Central memory CD8-positive, alpha-beta T cell (primary cell): Measurements from ENCODE around the gene HEMGN.
A peak's percentile ranks its signal among the peaks of the same experiment; 100 is the strongest.

Experiments
- ATAC-seq: fragments of 150-1000 bp; cut with Tn5 transposase; replicated peaks from 2 replicates; pipeline ENCODE4 v1.10.0; 2022; ENCODE audit warnings: mild to moderate bottlenecking, moderate FRiP score, moderate number of reproducible peaks; ENCODE audit not compliant: poor library complexity, severe bottlenecking; ENCODE audit errors: extremely low read depth
- DNase-seq, 2 donors: peaks; one replicate each; pipeline ENCODE4 v3.0.0; 2021; ENCODE audit warnings: low spot score in 2 of 2
- H3K27ac Mint-ChIP-seq: one replicate; pipeline ENCODE4 v1.8.0; 2022; ENCODE audit warnings: low read depth, mild to moderate bottlenecking, moderate library complexity, mixed read lengths
- H3K27me3 Mint-ChIP-seq: one replicate; pipeline ENCODE4 v1.8.0; 2022; ENCODE audit warnings: mixed read lengths
- H3K36me3 Mint-ChIP-seq: one replicate; pipeline ENCODE4 v1.8.0; 2022; ENCODE audit warnings: mild to moderate bottlenecking, moderate library complexity, mixed read lengths; ENCODE audit not compliant: insufficient read depth
- H3K4me1 Mint-ChIP-seq: one replicate; pipeline ENCODE4 v1.8.0; 2022; ENCODE audit warnings: mixed read lengths
- H3K4me3 Mint-ChIP-seq: one replicate; pipeline ENCODE4 v1.8.0; 2022; ENCODE audit warnings: mild to moderate bottlenecking, moderate library complexity, mixed read lengths
- H3K9me3 Mint-ChIP-seq: one replicate; pipeline ENCODE4 v1.8.0; 2022; ENCODE audit warnings: mixed read lengths

HEMGN gene

DNA sequence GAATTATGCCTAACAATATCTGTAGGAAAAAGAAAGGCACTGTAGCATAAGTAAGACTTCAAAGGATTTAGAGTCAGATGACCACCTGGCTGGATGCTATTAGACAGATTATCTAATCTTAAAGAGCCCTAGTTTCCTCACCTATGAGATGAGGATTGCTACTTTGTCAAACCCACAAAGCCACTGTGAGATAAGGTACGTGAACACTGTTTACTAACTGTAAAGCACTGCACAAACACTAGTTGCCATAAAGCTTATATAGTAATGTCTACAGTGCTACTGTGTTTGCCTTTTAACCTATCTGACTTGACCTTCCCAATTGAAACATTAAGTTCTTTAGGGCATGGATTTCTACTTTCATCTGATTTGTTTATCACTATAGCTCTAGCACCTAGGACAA, 26.0 kb downstream of the HEMGN start:
- Mint-ChIP-seq H3K27ac (peak overlapping the region; percentile 80), H3K27me3 (no peaks in the 10 kb centered on the region), H3K4me3 (no peak overlapping the region), H3K36me3 (peaks cover 55% of the 10 kb centered on the region), H3K9me3 (no peaks in the 10 kb centered on the region), H3K4me1 (peaks cover 47% of the 10 kb centered on the region)
- peak; percentile 56 for ATAC-seq
- no peak for DNase-seq

DNA sequence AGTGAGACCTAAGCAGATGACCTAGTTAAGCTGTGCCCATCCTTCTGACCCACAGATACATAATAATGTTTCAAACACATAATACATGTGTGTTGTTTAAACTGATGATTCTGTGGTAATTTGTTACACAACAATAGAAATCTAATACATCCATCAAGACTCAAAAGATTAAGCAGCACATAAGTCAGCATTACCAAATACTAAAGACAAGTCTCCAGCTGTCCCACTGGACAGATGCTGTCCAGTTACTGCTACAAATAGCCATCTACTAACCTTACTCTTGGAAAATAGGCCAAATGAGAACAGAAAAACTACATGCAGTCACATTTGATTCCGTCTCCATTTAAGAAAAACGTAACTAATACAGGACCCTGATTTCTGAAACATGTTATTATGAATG, 26.4 kb downstream of the HEMGN start:
- ATAC-seq, result no peak
- Mint-ChIP-seq H3K9me3 (no peaks in the 10 kb centered on the region), H3K4me3 (no peak overlapping the region), H3K4me1 (peaks cover 45% of the 10 kb centered on the region), H3K27ac (peak overlapping the region; percentile 80), H3K27me3 (no peaks in the 10 kb centered on the region), H3K36me3 (peaks cover 52% of the 10 kb centered on the region)
- DNase-seq, result no peak

GRCh38 chr9:97910357-97910756, 27.6 kb downstream of the HEMGN start:
- no peaks in the 10 kb centered on the region for H3K9me3 Mint-ChIP-seq
- H3K27ac Mint-ChIP-seq, result peak overlapping the region; percentile 80
- peaks cover 55% of the 10 kb centered on the region for H3K4me1 Mint-ChIP-seq
- peaks cover 49% of the 10 kb centered on the region for H3K36me3 Mint-ChIP-seq
- ATAC-seq (peak; percentile 54), DNase-seq (no peak)
- H3K4me3 Mint-ChIP-seq, result peak overlapping the region; percentile 35
- no peaks in the 10 kb centered on the region for H3K27me3 Mint-ChIP-seq

GRCh38 chr9:97908705-97909104, 29.3 kb downstream of the HEMGN start:
- no peaks in the 10 kb centered on the region for H3K27me3 Mint-ChIP-seq
- H3K36me3 Mint-ChIP-seq, result peaks cover 46% of the 10 kb centered on the region
- no peak for ATAC-seq
- peaks cover 66% of the 10 kb centered on the region for H3K4me1 Mint-ChIP-seq
- no peak overlapping the region for H3K4me3 Mint-ChIP-seq
- no peak for DNase-seq
- H3K9me3 Mint-ChIP-seq, result no peaks in the 10 kb centered on the region
- peak overlapping the region; percentile 95 for H3K27ac Mint-ChIP-seq

DNA sequence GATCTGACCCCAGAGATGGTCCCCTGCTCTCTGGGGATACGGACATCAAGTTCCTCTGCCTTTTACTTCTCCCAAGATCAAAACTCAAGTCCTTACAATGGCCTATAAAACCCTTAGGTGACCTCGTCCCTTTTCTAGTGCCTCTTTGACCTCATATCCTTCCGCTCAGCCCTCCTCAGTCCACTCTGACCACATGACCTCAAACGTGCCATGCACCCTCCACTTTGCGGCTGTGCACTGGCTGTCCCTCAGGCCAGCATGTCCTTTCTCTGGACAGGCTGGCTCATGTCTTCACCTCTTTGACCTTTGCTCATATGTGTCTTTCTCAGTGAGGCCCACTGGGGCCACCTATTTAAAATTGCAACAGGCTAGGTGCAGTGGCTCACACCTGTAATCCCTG, 30.3 kb downstream of the HEMGN start:
- DNase-seq (no peak), ATAC-seq (no peak)
- H3K27me3 Mint-ChIP-seq, result no peaks in the 10 kb centered on the region
- no peaks in the 10 kb centered on the region for H3K9me3 Mint-ChIP-seq
- peak overlapping the region; percentile 95 for H3K27ac Mint-ChIP-seq
- peaks cover 64% of the 10 kb centered on the region for H3K4me1 Mint-ChIP-seq
- H3K36me3 Mint-ChIP-seq, result peaks cover 38% of the 10 kb centered on the region
- H3K4me3 Mint-ChIP-seq, result peak overlapping the region; percentile 59

DNA sequence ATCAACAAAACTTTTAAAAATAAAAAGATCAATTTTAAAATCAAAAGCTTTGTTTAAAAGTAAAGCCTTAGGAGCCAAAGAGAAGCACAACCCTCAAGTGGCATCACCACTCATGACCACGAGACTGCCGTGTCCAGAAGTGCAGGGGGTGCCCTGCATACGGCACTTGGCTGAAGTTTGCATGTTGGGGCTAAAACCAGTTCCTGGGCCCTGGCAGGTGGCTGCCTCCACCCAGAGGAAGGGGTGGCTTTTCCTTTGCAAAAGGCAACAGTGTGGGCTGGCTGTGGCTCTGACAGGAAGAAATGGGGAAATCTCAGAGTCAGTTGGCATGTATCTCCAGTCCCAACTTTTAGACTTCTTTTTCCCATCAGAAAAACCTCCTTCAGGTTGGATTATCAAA, 30.9 kb downstream of the HEMGN start:
- Mint-ChIP-seq H3K4me1 (peaks cover 58% of the 10 kb centered on the region), H3K9me3 (no peaks in the 10 kb centered on the region), H3K27me3 (no peaks in the 10 kb centered on the region), H3K27ac (peak overlapping the region; percentile 95), H3K4me3 (peak overlapping the region; percentile 76), H3K36me3 (peaks cover 40% of the 10 kb centered on the region)
- no peak for DNase-seq
- ATAC-seq, result no peak

- Mint-ChIP-seq H3K4me3 (peak overlapping the region; percentile 76), H3K27me3 (no peaks in the 10 kb centered on the region), H3K4me1 (peaks cover 58% of the 10 kb centered on the region), H3K36me3 (peaks cover 43% of the 10 kb centered on the region), H3K9me3 (no peaks in the 10 kb centered on the region), H3K27ac (peak overlapping the region; percentile 95)
- ATAC-seq (peak; percentile 37), DNase-seq (peak in 1 of 2 donors; percentile 41)
Measured at GRCh38 chr9:97906236-97906831, 31.6 kb downstream of the HEMGN start.

DNA sequence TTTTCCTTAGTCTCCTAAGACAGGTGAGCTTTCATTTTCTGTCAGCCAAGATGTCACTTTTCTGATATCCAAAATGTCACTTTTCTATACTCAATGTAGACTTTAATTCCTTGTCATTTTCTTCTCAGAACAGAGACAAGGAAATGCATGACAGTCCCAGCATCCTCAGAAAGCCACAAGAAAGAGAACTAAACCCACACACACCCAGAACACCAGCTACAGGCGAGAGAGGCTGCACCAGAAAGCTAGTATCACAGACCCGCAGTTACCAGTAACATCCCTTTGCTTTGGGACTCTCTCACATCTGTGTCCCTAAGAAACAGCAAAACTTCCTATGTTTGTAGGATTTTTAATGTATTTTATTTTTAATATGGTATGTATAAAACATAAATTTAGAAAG, 32.7 kb downstream of the HEMGN start:
- ATAC-seq, result peak; percentile 80
- peak overlapping the region; percentile 76 for H3K4me3 Mint-ChIP-seq
- peak in 1 of 2 donors; percentile 44 for DNase-seq
- H3K27me3 Mint-ChIP-seq, result no peaks in the 10 kb centered on the region
- H3K4me1 Mint-ChIP-seq, result peaks cover 54% of the 10 kb centered on the region
- peak overlapping the region; percentile 95 for H3K27ac Mint-ChIP-seq
- no peaks in the 10 kb centered on the region for H3K9me3 Mint-ChIP-seq
- peaks cover 34% of the 10 kb centered on the region for H3K36me3 Mint-ChIP-seq

DNA sequence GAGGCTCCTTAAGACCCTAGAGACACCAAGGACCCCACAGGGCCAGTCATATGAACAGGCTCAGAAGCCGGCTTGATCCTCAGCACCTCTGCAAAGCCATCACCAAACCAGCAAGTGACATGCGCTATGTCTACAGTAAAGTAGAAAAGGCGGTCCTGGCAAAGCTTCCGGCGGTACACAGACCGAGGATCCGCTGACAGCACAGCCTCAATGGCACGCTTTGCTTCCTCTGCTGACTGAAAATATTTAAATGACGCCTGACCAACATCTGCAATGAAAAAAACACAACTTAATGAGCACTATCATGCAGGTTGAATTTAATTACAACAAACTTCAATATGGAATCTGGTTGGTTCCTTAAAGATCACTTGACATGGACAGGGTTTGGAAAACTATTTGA, 33.2 kb downstream of the HEMGN start:
- no peaks in the 10 kb centered on the region for H3K9me3 Mint-ChIP-seq
- H3K4me3 Mint-ChIP-seq, result peak overlapping the region; percentile 76
- peak overlapping the region; percentile 95 for H3K27ac Mint-ChIP-seq
- DNase-seq (peak in 1 of 2 donors; percentile 35), ATAC-seq (peak; percentile 69)
- no peaks in the 10 kb centered on the region for H3K27me3 Mint-ChIP-seq
- peaks cover 49% of the 10 kb centered on the region for H3K4me1 Mint-ChIP-seq
- H3K36me3 Mint-ChIP-seq, result peaks cover 33% of the 10 kb centered on the region

- Mint-ChIP-seq H3K4me3 (no peak overlapping the region), H3K36me3 (peaks cover 29% of the 10 kb centered on the region)
Measured at GRCh38 chr9:97903177-97903576, 34.8 kb downstream of the HEMGN start.

DNA sequence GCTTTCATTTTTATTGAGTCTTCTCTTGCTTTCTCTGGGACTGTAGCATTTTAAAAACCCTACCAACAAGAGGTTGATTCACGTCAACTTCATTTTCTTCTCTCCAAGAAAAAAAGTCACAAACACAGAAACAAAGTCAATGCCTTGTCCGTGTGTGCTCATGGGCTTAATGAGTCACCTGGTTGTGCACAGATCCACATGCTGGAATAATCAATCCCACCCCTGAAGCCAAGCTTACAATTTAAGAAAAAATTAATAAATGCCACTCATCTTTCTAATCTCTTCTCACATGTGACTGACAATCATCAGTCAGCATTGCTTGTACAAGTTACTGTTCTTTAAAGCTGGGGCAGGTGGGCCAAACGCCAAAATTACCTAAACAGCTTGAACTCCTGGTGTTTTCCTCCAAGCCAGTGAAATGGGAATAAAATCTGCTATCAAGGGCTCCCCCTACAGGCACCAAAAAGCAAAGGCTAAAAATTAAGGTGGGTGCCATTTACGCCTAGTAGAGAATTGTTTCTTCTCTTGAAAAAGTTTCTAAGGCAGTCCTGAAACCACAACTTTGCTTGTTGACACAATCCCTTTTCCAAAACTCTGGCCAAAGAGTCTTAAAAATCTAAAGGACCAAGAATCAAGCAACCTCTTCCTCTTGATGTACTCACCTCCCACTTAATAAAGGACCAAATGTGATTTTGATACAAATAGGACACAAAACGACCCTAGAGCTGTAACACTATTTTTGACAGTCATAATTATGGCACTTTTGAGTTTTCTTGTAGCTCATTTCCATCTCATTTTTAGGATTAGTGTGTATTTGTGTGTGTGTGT, 37.0 kb downstream of the HEMGN start:
- Mint-ChIP-seq H3K4me1 (peaks cover 29% of the 10 kb centered on the region), H3K27ac (peak overlapping the region; percentile 85), H3K4me3 (no peak overlapping the region), H3K9me3 (no peaks in the 10 kb centered on the region), H3K36me3 (peaks cover 24% of the 10 kb centered on the region), H3K27me3 (no peaks in the 10 kb centered on the region)
- no peak for DNase-seq
- no peak for ATAC-seq

More at GRCh38 chr9:97903177-97903576, 34.8 kb downstream of the HEMGN start:
- Mint-ChIP-seq H3K9me3 (no peaks in the 10 kb centered on the region), H3K4me1 (peaks cover 45% of the 10 kb centered on the region), H3K27ac (no peak overlapping the region), H3K27me3 (no peaks in the 10 kb centered on the region)
- no peak for DNase-seq
- ATAC-seq, result no peak

GRCh38 chr9:97900103-97900737, 37.8 kb downstream of the HEMGN start:
- H3K36me3 Mint-ChIP-seq, result peaks cover 23% of the 10 kb centered on the region
- H3K4me1 Mint-ChIP-seq, result peaks cover 24% of the 10 kb centered on the region
- DNase-seq (no peak), ATAC-seq (no peak)
- H3K9me3 Mint-ChIP-seq, result no peaks in the 10 kb centered on the region
- H3K27me3 Mint-ChIP-seq, result no peaks in the 10 kb centered on the region
- no peak overlapping the region for H3K4me3 Mint-ChIP-seq
- no peak overlapping the region for H3K27ac Mint-ChIP-seq
